ENCODE measurements around the gene MCM8. TPM values are rescaled to one million over a fixed set of nuclear protein-coding genes. Genes with fewer than 3 reads are reported as not detected.

MCM8 gene
- total and polyA plus RNA-seq, 9 of the 15 experiments (the other 6 are each of a cell fraction or from before 2014, with no cell fraction given): 4.5 to 43.8 (median 25.4) TPM

DNA sequence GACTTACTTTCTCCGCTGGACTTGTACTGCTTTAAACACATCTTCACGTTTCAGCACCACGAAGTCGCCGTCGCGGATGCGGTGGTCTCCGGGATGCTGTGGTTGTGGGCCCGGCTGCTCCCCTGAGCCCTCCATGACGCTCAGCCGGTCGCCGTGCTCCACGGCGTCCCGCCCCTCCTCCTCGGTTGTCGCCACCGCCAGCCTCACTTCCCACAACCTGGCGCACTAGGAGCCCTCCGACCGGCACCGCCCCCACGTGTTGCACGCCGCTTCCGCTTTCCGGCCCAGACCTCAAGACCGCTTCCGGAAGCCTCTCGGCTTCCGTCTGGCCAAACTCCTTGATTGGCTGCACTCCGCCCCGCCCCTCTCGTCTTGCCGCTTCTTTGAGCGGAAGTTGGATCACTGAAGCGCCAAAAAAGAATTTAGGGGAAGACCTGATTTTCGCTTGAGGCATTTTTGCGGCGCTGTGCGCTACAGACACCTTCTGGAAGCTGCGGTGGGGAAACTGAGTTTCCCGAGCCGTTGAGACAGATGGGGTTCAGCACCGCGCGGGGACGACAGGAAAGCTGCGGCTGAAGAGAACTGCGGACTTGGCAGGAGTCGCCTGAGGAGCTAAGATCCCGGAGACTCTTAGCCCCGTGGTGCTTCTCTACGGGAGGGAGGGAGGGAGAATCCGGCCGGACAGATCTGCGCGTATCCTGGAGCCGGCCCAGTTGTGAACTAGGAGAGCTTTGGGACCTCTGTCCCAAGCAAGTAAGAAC lies at the start of gene MCM8, which contains the start of gene TRMT6 (continued):
- peak; percentile 99 for TF ChIP-seq MNT (conservative IDR thresholded peaks at IDR 0.05)
- TF ChIP-seq POLR2B (IDR thresholded peaks at IDR 0.05; ENCODE audit: low read depth, partially characterized antibody): peak; percentile 62
- TF ChIP-seq RBM15 (IDR thresholded peaks at IDR 0.05; ENCODE audit: insufficient read depth, low read length): no peak
- TF ChIP-seq, protein P1, sequence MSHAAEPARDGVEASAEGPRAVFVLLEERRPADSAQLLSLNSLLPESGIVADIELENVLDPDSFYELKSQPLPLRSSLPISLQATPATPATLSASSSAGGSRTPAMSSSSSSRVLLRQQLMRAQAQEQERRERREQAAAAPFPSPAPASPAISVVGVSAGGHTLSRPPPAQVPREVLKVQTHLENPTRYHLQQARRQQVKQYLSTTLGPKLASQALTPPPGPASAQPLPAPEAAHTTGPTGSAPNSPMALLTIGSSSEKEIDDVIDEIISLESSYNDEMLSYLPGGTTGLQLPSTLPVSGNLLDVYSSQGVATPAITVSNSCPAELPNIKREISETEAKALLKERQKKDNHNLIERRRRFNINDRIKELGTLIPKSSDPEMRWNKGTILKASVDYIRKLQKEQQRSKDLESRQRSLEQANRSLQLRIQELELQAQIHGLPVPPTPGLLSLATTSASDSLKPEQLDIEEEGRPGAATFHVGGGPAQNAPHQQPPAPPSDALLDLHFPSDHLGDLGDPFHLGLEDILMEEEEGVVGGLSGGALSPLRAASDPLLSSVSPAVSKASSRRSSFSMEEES (CRISPR knock-in tag; IDR thresholded peaks at IDR 0.05): no peak
- TF ChIP-seq, protein P2, sequence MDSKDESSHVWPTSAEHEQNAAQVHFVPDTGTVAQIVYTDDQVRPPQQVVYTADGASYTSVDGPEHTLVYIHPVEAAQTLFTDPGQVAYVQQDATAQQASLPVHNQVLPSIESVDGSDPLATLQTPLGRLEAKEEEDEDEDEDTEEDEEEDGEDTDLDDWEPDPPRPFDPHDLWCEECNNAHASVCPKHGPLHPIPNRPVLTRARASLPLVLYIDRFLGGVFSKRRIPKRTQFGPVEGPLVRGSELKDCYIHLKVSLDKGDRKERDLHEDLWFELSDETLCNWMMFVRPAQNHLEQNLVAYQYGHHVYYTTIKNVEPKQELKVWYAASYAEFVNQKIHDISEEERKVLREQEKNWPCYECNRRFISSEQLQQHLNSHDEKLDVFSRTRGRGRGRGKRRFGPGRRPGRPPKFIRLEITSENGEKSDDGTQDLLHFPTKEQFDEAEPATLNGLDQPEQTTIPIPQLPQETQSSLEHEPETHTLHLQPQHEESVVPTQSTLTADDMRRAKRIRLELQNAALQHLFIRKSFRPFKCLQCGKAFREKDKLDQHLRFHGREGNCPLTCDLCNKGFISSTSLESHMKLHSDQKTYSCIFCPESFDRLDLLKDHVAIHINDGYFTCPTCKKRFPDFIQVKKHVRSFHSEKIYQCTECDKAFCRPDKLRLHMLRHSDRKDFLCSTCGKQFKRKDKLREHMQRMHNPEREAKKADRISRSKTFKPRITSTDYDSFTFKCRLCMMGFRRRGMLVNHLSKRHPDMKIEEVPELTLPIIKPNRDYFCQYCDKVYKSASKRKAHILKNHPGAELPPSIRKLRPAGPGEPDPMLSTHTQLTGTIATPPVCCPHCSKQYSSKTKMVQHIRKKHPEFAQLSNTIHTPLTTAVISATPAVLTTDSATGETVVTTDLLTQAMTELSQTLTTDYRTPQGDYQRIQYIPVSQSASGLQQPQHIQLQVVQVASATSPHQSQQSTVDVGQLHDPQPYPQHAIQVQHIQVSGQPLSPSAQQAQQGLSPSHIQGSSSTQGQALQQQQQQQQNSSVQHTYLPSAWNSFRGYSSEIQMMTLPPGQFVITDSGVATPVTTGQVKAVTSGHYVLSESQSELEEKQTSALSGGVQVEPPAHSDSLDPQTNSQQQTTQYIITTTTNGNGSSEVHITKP (IDR thresholded peaks at IDR 0.05; ENCODE audit: partially characterized antibody): peak; percentile 24
- no peak for TF ChIP-seq NFATC3 (IDR thresholded peaks at IDR 0.05)
- TF ChIP-seq ZBTB11 (CRISPR knock-in tag; IDR thresholded peaks at IDR 0.05): peak in 1 of 3 experiments; percentile 79; a peak in 2 of 6 replicates
- TF ChIP-seq ZBED1 (IDR thresholded peaks at IDR 0.05): no peak
- no peak for TF ChIP-seq U2AF1 (optimal IDR thresholded peaks at IDR 0.05; ENCODE audit: low read depth, low read length)
- no peak for TF ChIP-seq ZNF134 (CRISPR knock-in tag; conservative IDR thresholded peaks at IDR 0.05)
- no peak for TF ChIP-seq RNF2 (IDR thresholded peaks at IDR 0.05)
- TF ChIP-seq JUND (IDR thresholded peaks at IDR 0.05; ENCODE audit: borderline replicate concordance, low read depth, low read length): no peak
- peak; percentile 24; the same call in 1 of the 3 replicates for TF ChIP-seq JUND (tag; IDR thresholded peaks at IDR 0.05; ENCODE audit: borderline replicate concordance, low read depth, low read length)
- TF ChIP-seq ETV6 (IDR thresholded peaks at IDR 0.05; ENCODE audit: borderline replicate concordance in 1 of 2, low read depth in 2 of 2, low read length in 1 of 2): peak; percentile 53 to 76; a peak in 2 of 4 replicates
- TF ChIP-seq ETV6 (CRISPR knock-in tag; IDR thresholded peaks at IDR 0.05; ENCODE audit: borderline replicate concordance): no peak
- TF ChIP-seq SUPT5H (IDR thresholded peaks at IDR 0.05): peak; percentile 79
- TF ChIP-seq TBP (optimal IDR thresholded peaks at IDR 0.05; ENCODE audit: low read depth, low read length): peak; percentile 71
